LNCAP (cell line): ENCODE measurements around the gene TRAPPC3.

Experiments used
- CTCF ChIP-seq: fragments of 450-650 bp; IDR thresholded peaks from 2 replicates; pipeline ENCODE4 v1.5.1; 2017; ENCODE audit warnings: mild to moderate bottlenecking

TRAPPC3 gene

GRCh38 chr1:36089393-36090121, 59.7 kb downstream of the TRAPPC3 start:
- no peak for TF ChIP-seq CTCF

DNA sequence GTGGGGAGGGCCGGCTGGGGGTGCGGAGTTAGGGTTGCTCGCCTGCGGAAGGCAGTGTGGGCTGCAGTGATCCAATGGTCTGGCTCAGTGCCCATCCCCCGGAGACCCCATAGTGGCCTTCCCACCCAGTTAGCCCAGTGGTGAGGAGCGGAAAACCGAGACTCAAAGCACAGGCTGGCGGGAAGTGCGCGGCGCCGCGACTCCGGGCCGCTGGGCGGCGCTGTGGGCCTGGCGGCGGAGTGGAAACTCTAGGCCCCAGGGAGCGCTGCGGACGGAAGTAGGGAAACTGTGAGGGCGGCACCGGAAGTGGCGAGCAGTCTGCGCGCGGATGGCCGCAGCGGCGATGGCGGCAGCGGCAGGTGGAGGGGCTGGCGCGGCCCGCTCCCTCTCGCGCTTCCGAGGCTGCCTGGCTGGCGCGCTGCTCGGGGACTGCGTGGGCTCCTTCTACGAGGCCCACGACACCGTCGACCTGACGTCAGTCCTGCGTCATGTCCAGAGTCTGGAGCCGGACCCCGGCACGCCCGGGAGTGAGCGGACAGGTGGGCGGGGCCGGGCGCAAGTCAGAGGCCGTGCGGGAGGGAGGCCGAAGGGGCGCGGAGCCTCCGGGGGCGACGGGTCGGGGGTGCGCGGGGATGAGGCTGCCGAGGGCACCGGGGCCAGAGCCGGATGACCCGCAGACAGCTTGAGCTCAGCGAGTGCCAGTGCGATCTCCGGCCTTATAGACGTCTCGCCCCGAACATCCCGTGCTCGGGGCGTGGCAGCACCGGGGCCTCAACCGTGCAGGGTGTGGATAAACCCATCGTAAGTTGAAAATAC, 60.5 kb downstream of the TRAPPC3 start, which contains the start of gene ADPRS:
ADPRS (plus strand) TSS at position 316 of the 816 bp plus-strand sequence; CDS start at position 329, 13 bp downstream.
- peak; percentile 98 for TF ChIP-seq CTCF

DNA sequence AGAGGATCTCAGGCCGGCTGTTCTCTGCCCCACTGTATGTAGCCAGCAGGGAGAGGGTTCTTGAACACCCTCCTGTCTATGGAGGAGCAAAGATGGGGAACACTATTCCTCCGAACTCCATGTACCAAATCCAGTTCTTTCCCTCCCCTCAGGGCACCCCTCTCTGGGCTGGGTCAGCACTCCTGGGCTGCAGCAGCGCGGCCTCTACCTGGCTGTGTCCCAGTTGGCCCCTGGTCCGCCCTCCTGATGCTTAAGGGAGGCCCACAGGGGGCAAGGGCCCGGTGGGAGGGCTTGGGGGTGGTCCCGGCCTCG, 61.1 kb downstream of the TRAPPC3 start:
- TF ChIP-seq CTCF = no peak

GRCh38 chr1:36087233-36088123, 61.8 kb downstream of the TRAPPC3 start:
- no peak for TF ChIP-seq CTCF
